ENCODE measurements around the gene TP53I11.

The TP53I11 gene, protein sequence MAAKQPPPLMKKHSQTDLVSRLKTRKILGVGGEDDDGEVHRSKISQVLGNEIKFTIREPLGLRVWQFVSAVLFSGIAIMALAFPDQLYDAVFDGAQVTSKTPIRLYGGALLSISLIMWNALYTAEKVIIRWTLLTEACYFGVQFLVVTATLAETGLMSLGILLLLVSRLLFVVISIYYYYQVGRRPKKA

GRCh38 chr11:44950625-44951476 is at the start of gene TP53I11:
TSS of gene TP53I11 (minus strand) at chr11:44950883. CDS start at chr11:44938335, 12,548 bp downstream.
- DNase-seq, result peak; percentile 73 to 75

- DNase-seq, result no peak
Measured at GRCh38 chr11:44999068-44999467, 48.4 kb upstream of the TP53I11 start.

- DNase-seq, result no peak
Measured at GRCh38 chr11:44998051-44998450, 47.4 kb upstream of the TP53I11 start.

GRCh38 chr11:44997566-44997965 is 46.9 kb upstream of the TP53I11 start:
- no peak for DNase-seq

GRCh38 chr11:44994753-44995152 is 44.1 kb upstream of the TP53I11 start:
- DNase-seq, result no peak

DNA sequence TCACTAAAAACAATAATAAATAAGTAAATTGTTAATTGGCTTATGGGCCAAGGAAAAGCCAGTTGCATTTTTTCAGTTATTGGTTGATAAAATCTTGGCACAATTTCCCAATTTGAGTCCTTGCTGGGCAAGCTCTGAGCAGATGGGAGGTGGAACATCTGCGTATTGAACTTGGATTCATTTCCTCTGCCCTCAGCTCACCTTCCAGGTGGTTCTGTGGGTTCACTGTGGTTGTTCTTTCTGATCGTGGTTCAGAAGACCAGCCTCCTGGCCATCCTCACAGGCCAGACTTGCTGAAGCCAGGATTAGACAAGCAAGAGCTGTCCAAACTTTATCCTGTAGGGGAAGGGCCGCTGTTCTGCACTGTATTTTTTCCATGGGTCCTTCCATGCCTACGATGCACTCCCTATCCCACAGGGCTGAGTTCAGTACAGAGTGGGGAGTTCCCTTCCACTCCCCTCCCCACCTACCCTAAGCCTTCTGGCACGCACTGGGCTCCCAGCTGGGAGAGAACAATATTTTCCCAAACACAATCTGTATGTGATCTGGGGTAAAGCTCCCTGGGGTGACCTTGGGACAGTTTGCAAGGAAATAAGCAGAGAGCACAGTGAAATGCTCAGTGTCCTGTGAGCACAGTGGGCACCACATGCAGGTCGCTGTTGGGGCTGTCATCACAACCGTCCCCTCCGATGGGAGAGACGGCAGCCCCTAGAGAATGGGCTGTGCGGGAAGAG is 43.5 kb upstream of the TP53I11 start:
- DNase-seq, result no peak

- DNase-seq, result no peak
Measured at GRCh38 chr11:44992774-44993173, 42.1 kb upstream of the TP53I11 start.

- no peak for DNase-seq
Measured at GRCh38 chr11:44992181-44992582, 41.5 kb upstream of the TP53I11 start.

DNA sequence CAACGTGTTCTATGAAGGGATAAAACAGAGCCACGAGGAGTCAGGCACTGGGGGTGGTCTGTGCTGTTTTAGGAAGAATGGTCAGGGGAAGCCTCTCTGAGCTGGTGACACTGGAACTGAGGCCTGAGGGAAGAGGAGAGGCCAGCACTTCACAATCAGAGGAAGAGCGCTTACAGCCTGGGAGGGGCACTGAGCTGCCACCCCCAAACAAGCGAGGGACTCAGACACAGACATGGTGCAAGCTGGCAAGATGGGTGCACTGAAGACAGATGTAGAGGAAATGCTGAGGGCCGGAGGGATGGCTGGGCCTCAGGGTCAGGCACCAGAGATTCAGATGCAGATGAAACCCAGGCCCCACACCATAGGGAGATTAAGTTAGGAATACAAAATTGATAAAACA is 40.0 kb upstream of the TP53I11 start:
- DNase-seq, result no peak

- DNase-seq, result no peak
Measured at GRCh38 chr11:44989831-44990566, 39.3 kb upstream of the TP53I11 start.

DNA sequence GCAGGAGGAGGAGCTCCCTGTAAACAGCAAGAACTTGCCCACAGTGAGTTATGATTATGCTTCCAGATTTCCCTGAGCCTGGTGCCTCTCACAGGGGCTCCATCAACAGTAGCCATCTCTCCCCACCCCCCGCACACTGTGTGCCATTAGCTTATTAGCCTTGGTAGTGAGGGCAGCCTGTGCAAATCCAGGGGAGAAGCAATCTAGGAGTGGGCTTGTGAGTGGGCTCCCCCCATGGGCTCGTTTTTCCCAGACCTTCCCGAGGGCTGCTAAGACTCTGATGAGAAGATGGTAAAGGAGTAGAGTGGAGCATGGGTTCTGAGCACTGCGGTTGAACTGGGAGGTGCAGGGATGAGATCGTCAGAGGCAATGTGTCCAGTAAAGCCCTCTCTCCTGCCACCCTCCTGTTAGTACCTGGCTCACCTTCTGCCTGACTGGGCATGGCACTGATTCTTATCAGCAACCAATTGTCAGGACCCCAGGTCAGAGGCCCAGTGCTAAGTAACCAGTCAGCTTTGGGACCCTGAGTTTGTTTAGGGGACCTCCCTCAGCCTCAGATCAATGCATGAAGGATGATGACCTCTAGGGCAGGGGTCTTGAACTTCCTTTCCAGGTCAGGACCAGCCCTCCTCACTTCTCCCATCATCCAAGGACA is 38.4 kb upstream of the TP53I11 start:
- no peak for DNase-seq

- no peak for DNase-seq
Measured at GRCh38 chr11:44988111-44988510, 37.4 kb upstream of the TP53I11 start.

GRCh38 chr11:44987506-44987905 is 36.8 kb upstream of the TP53I11 start:
- no peak for DNase-seq

DNA sequence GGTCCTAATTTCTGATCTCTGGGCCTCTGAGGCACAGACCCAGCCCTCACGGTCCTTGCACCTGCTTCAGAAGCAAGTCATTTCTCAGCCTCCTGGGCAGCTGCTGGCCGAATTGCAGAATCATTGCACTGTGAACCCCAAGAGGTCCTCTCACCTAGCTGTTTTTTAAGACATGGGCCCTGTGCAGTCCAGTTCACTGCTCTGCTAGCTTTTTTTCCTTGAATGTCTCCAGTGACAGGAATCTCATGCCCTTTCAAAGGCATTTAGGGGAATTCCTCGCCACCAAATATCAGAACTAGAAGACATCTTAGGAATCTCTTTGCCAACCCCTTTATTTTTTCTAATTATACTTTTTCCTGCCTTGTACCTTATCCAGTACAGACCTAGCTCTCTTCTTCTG is 35.6 kb upstream of the TP53I11 start:
- no peak for DNase-seq

- no peak for DNase-seq
Measured at GRCh38 chr11:44985721-44986120, 35.0 kb upstream of the TP53I11 start.

GRCh38 chr11:44983786-44984185 is 33.1 kb upstream of the TP53I11 start:
- no peak for DNase-seq

GRCh38 chr11:44982496-44983062 is 31.9 kb upstream of the TP53I11 start:
- DNase-seq, result no peak

DNA sequence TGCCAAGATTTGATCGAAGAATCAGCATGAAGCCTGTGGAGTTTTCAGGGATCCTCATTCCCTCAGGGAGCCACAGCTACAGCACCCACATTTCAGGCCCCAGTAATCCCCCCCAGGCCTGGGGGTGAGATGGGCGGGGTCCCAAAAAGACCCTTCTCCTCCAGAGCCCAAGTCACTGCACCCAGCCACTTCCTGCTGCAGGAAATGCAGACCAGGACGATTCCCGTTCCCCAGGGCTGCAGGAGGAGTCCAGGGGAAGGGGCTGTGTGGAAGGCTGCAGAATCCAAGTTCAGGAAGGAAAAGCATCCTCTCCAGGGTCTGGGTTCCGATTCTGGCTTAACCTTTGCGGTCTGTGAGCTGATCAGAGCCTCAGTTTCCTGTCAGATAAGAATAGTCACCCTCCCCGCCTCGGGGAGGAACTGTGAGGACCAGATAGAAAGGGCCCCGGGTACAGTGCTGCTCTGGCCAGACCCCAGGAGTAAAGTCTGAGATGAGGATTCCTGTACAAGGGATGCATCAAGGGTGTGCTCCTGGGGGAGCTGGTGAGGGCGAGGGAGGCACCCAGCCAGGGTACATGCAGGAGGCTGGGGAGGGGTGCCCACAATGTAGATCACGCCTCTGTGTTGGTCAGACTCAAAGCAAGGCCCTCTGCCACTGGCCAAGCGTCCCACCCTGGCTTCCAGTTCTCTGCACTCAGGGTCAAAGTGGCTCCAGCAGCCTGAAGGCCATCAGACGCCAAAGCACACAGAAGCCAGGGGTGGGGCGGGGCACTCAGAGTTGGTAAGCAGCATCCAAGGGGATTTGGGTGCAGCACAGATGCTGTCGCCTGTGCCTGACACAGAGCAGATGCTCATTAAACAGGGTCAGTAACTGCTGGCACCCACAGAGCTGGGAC is 30.1 kb upstream of the TP53I11 start:
- peak in 1 of 2 donors; percentile 16 for DNase-seq

- no peak for DNase-seq
Measured at GRCh38 chr11:44979543-44980399, 29.1 kb upstream of the TP53I11 start.

GRCh38 chr11:44978961-44979331 is 28.3 kb upstream of the TP53I11 start:
- DNase-seq, result no peak

All from CD4-positive, alpha-beta T cell treated with Interleukin-1 beta for 1 hour (primary cell).